Limb (tissue), 2 donors: Measurements from ENCODE around the gene NEURL2.
A peak's percentile ranks its signal among the peaks of the same experiment; 100 is the strongest.
"Not testable (repeated sequence)": the region's sequence is repeated elsewhere in the genome, so short reads cannot be mapped to it uniquely, and the experiment has no call there.

ENCODE experiments used
- DNase-seq, 2 donors: peaks; one replicate each; pipeline ENCODE4 v3.0.0-alpha.2; 2016; ENCODE audit errors: extremely low spot score in 2 of 2

Gene NEURL2

DNA sequence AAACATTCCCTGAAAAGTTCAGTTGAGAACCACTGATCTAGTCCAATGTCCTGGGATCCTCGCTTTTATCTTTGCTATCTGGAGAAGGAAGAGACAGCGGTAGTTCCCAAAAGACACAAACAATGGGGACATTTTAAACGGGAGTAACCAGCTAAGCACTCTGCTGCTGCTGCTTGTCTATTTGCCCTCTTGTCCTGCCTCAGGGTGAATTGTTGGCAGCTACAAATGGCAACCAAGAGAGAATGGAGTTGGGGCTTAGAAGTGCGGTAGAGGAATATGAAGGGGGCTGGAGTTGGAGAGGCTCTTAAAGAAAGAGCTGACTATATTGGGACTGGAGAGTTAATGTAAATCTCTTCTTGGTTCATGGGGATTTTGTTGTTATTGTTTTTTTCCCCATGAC is 16.4 kb downstream of the NEURL2 start:
- no peak for DNase-seq

DNA sequence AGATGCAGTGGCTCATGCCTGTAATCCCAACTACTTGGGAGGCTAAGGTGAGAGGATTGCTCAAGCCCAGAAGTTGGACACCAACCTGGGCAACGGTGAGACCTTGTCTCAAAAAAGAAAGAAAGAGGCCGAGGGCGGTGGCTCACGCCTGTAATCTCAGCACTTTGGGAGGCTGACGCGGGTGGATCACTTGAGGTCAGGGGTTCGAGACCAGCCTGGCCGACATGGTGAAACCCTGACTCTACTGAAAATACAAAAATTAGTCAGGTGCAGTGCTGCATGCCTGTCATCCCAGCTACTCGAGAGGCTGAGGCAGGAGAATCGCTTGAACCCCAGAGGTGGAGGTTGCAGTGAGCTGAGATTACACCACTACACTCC is 16.9 kb downstream of the NEURL2 start:
- not testable (repeated sequence) for DNase-seq

DNA sequence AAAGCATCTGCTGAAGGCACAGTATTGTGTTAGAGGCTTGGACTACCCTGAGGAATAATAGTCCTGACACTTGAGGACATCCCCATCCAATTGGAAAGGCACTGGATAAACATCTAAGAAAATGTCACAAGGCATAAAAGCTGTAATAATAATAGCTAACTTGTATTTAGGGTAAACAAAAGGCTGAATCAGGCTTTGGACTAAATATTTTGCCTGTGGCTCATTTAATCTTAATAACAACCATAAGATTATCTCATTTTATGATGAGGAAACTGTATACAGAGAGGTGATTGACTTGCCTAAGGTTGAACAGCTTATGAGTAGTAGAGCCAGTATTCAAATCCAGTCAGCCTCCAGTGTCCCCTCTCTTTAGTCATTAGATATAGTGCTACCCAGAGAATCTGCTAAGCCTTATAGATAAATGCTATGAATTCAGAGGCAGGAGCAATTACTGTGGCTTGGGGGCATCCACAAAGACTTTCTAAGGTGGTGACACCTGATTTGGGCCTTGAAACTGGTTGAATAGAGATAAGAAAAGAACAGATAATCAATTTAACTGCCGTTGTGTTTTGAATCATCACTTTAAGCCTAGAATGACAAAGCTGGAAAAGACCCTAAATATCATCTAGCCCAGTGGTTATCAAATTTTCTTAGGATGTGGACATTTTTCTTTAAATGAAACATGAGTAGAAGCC is 17.5 kb downstream of the NEURL2 start:
- DNase-seq, result no peak

- no peak for DNase-seq
Measured at GRCh38 chr20:45872626-45873025, 18.4 kb downstream of the NEURL2 start.

GRCh38 chr20:45867819-45868176 is 23.2 kb downstream of the NEURL2 start:
- DNase-seq, result no peak

DNA sequence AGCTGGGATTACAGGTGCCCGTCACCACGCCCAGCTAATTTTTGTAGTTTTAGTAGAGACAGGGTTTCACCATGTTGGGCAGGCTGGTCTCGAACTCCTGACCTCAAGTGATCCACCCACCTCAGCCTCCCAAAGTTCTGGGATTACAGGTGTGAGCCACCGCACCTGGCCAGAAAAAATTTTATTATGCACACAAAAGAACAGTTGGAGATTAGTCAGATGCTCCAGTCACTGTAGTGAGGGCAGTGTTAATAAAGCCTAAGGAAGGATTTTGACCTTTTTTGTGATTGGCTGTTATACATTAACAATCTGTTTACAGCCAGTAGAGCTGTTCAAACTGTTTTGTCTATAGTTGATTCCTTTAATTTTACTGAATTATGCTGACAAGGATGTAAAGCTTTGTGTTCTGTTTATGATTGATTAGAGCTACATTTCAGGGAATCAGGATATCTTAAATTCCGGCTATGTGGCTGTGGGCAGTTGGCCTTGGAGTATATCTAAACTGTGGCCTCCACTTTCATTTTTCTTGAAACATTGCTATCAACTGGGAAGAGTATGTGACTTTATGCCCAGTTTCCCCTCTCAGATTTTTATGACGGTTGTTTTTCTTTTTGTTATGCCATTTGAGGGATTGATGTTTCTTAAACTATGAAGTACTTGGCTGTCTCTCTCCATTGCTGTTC is 23.7 kb downstream of the NEURL2 start:
- no peak for DNase-seq

DNA sequence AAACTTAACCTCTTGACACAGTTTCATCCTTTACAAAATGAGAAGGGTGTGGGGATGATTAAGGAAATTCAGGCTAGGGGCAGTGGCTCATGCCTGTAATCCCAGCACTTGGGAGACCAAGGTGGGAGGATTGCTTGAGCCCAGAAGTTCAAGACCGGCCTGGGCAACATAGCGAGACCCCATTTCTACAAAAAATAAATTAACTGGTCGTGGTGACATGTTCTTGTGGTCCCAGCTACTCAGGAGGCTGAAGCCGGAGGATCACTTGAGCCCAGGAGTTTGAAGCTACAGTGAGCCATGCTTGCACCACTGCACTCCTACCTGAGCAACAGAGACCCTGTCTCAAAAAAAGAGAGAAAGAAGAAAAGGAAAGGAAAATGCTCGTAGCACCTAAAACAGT is 24.6 kb downstream of the NEURL2 start:
- DNase-seq, result no peak

- no peak for DNase-seq
Measured at GRCh38 chr20:45863543-45864470, 27.2 kb downstream of the NEURL2 start.

- no peak for DNase-seq
Measured at GRCh38 chr20:45861221-45862075, 29.6 kb downstream of the NEURL2 start.

- DNase-seq, result no peak
Measured at GRCh38 chr20:45860560-45861220, 30.3 kb downstream of the NEURL2 start.

- no peak for DNase-seq
Measured at GRCh38 chr20:45859916-45860315, 31.1 kb downstream of the NEURL2 start.

- no peak for DNase-seq
Measured at GRCh38 chr20:45857882-45858216, 33.2 kb downstream of the NEURL2 start.

GRCh38 chr20:45857114-45857881 is 33.7 kb downstream of the NEURL2 start, which contains the start of the genes ACOT8 and ZSWIM3:
Gene ACOT8, minus strand, starts transcription at chr20:45857392. Its CDS starts 77 bp downstream, at chr20:45857315.
Gene ZSWIM3, plus strand, starts transcription at chr20:45857614. Its CDS starts 212 bp downstream, at chr20:45857826.
- peak; percentile 94 to 99 for DNase-seq

DNA sequence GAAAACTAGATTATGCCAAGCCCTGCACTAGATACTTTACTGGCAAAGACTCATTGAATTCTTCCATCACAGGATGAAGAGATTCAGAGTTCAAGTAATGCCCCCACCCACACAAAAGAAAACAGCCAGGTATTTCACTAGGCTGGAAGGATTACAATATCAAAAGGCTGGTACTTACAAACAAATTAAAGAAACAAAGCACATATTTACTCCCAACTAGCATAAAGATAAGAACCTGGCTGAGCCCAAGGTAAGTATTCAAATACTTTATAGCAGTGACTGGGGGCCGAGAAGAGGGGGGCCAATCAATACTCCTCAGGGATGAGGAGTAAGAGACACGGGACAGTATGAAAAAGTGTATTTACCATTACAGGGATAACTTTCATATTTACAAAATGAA is 37.5 kb downstream of the NEURL2 start:
- no peak for DNase-seq

GRCh38 chr20:45852326-45852725 is 38.7 kb downstream of the NEURL2 start:
- no peak for DNase-seq

- no peak for DNase-seq
Measured at GRCh38 chr20:45851501-45851900, 39.5 kb downstream of the NEURL2 start.

- no peak for DNase-seq
Measured at GRCh38 chr20:45850926-45851325, 40.1 kb downstream of the NEURL2 start.

DNA sequence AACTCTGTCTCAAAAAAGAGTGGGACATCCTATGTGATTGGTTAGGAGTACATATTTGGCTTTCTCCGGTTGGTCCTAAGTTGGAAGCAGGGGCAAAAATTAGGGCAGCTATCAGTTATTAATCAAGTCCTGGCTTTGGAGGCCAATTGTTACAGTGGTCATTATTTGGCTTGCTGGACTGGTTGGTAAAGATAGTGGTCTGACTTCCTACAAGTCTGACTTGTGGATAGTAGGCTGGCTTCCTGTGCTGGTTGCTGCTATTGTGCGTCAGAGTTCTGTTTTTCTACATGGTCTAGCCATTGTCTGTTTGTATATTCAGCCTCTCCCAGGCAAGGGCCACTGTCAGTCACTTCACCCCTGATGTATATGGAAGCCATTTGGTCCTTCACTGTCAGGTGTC is 40.8 kb downstream of the NEURL2 start:
- DNase-seq, result no peak

GRCh38 chr20:45848969-45849582 is 41.9 kb downstream of the NEURL2 start:
- DNase-seq, result no peak
